Esophagus squamous epithelium (tissue), 5 donors: ENCODE measurements around the gene CYP4Z1. TPM values are rescaled to one million over a fixed set of nuclear protein-coding genes. Genes with fewer than 3 reads are reported as not detected.
"Not testable (repeated sequence)": the region's sequence is repeated elsewhere in the genome, so short reads cannot be mapped to it uniquely, and the experiment has no call there.

Experiments used
- DNase-seq: peaks from one replicate; lab custom pipeline; 2025; lab: John Stamatoyannopoulos, UW
- H3K27ac ChIP-seq, 4 donors: fragments of 200-600 bp; sonication (generic); one replicate each; pipeline ENCODE4 v1.5.1; 2016 to 2019; ENCODE audit warnings: mild to moderate bottlenecking in 1 of 4
- H3K27me3 ChIP-seq, 4 donors: fragments of 200-600 bp; sonication (generic); 1 replicate in 3 of 4; 2 replicates in 1 of 4; pipeline versions ENCODE4 v1.5.1 to v1.6.0; 2017 to 2021; ENCODE audit warnings: antibody characterized with exemption in 1 of 4
- H3K36me3 ChIP-seq, 3 donors: fragments of 200-600 bp; sonication (generic); one replicate each; pipeline ENCODE4 v1.5.1; 2016 to 2019
- H3K4me1 ChIP-seq, 3 donors: fragments of 200-600 bp; sonication (generic); one replicate each; pipeline ENCODE4 v1.5.1; 2017 to 2019
- H3K4me3 ChIP-seq, 4 donors: fragments of 200-600 bp; sonication (generic); 1 replicate in 3 of 4; 2 replicates in 1 of 4; pipeline ENCODE4 v1.5.1; 2016 to 2019; ENCODE audit warnings: mild to moderate bottlenecking in 2 of 4, moderate library complexity in 1 of 4
- H3K9me3 ChIP-seq, 3 donors: fragments of 200-600 bp; sonication (generic); one replicate each; pipeline ENCODE4 v1.5.1; 2016 to 2019
- CTCF ChIP-seq, 6 experiments: fragments of 450-650 bp in 4 of 6; fragments of 200-600 bp in 2 of 6; sonication (generic) in 2 of 6; IDR thresholded peaks; one replicate each; pipeline ENCODE4 v1.5.1; 2016 to 2019; ENCODE audit warnings: antibody characterized with exemption in 6 of 6, mild to moderate bottlenecking in 4 of 6, moderate library complexity in 4 of 6
- POLR2A ChIP-seq, 4 donors: fragments of 450-650 bp; IDR thresholded peaks; one replicate each; pipeline ENCODE4 v1.6.1; 2017; ENCODE audit warnings: antibody characterized with exemption in 4 of 4, mild to moderate bottlenecking in 4 of 4, moderate library complexity in 3 of 4
- WGBS, 2 donors: methylation state at CpG; one replicate each; pipeline ENCODE4 v1.1.5; 2018; 5-methylcytosine and 5-hydroxymethylcytosine counted together
- intact Hi-C: fragments of 100-400 bp; cut with DNase I; formaldehyde crosslinking; loops from one replicate; pipeline ENCODE4 v1.15.0; 2022
- total RNA-seq, 4 donors: library from RNA; depleted of rRNA; stranded (reverse); fragments of >200 nt; gene quantifications; one replicate each; pipeline ENCODE4 v1.1.0, GENCODE V29; 2016
- donor health status: DM: yes; HTN: yes; CAD: no.

Gene CYP4Z1
- total RNA-seq, 4 donors from 2014 or later: 0.19 to 1.5 (median 1.4) TPM

GRCh38 chr1:47157957-47158356 lies 90.9 kb downstream of the CYP4Z1 start:
- intact Hi-C loops, H3K4me1 ChIP-seq, H3K36me3 ChIP-seq, H3K9me3 ChIP-seq, H3K27ac ChIP-seq, H3K4me3 ChIP-seq, DNase-seq: not testable (repeated sequence)
- H3K27me3 ChIP-seq: peaks cover 0 to 10% (median 1%) of the 10 kb centered on the region in 4 donors
- WGBS, 2 donors: 77 to 87% methylated on average over 3 of the region's 3 CpGs

- DNase-seq: no peak
- TF ChIP-seq POLR2A (IDR thresholded peaks at IDR 0.05) (no peak), CTCF (IDR thresholded peaks at IDR 0.05) (no peak)
These were observed 93.7 kb downstream of the CYP4Z1 start for GRCh38 chr1:47160716-47161115.

GRCh38 chr1:47161298-47162040 lies 94.4 kb downstream of the CYP4Z1 start:
- no peak for DNase-seq
- intact Hi-C loops: no loop called here
- H3K4me3 ChIP-seq: no peak overlapping the region
- WGBS, 2 donors: 82 to 85% methylated on average over 4 to 5 of the region's 5 CpGs
- H3K9me3 ChIP-seq: no peaks in the 10 kb centered on the region
- H3K27ac ChIP-seq: no peak overlapping the region
- TF ChIP-seq CTCF (IDR thresholded peaks at IDR 0.05) (no peak), POLR2A (IDR thresholded peaks at IDR 0.05) (no peak)
- no peaks in the 10 kb centered on the region for H3K4me1 ChIP-seq
- H3K27me3 ChIP-seq: peaks cover 0 to 11% (median 0%) of the 10 kb centered on the region in 4 donors
- H3K36me3 ChIP-seq: no peaks in the 10 kb centered on the region

More at GRCh38 chr1:47160716-47161115, 93.7 kb downstream of the CYP4Z1 start:
- H3K27me3 ChIP-seq: peaks cover 0 to 8% (median 0%) of the 10 kb centered on the region in 4 donors
- intact Hi-C loops: no loop called here
- no peak overlapping the region for H3K27ac ChIP-seq
- H3K4me3 ChIP-seq: no peak overlapping the region
- H3K4me1 ChIP-seq: no peaks in the 10 kb centered on the region
- no peaks in the 10 kb centered on the region for H3K9me3 ChIP-seq
- H3K36me3 ChIP-seq: no peaks in the 10 kb centered on the region

- H3K9me3 ChIP-seq: no peaks in the 10 kb centered on the region
- no peak for DNase-seq
- no peak overlapping the region for H3K4me3 ChIP-seq
- no peaks in the 10 kb centered on the region for H3K4me1 ChIP-seq
- no peak overlapping the region for H3K27ac ChIP-seq
- H3K36me3 ChIP-seq: no peaks in the 10 kb centered on the region
- H3K27me3 ChIP-seq: peaks cover 0 to 12% (median 0%) of the 10 kb centered on the region in 4 donors
- intact Hi-C loops: no loop called here
- TF ChIP-seq CTCF (IDR thresholded peaks at IDR 0.05) (no peak), POLR2A (IDR thresholded peaks at IDR 0.05) (no peak)
These were observed 97.5 kb downstream of the CYP4Z1 start for GRCh38 chr1:47164552-47164951.

Other genes with a start within 250 kb of the CYP4Z1 start
- gene CYP4A11, start 125.8 kb upstream of the CYP4Z1 start, total RNA-seq: under 1 TPM in 1 of 4 donors, not detected in 3; 0.38 TPM
- gene CYP4X1, start 43.6 kb upstream of the CYP4Z1 start, total RNA-seq: 10 to 100 TPM; 16.9 to 31.0 (median 28.8) TPM
- gene CYP4A22, start 70.2 kb downstream of the CYP4Z1 start, total RNA-seq: under 1 TPM in 1 of 4 donors, not detected in 3; 0.38 TPM
- gene PDZK1IP1, start 122.8 kb downstream of the CYP4Z1 start, total RNA-seq: 100 to 1,000 TPM in 3 of 4 donors, 1 to 10 TPM in 1; 9.7 to 429 (median 312) TPM
- gene TAL1, start 165.0 kb downstream of the CYP4Z1 start, total RNA-seq: 1 to 10 TPM in 2 of 4 donors, under 1 TPM in 2; 0.45 to 3.6 (median 1.1) TPM
- gene STIL, start 246.9 kb downstream of the CYP4Z1 start, total RNA-seq: 10 to 100 TPM in 1 of 4 donors, 1 to 10 TPM in 3; 4.2 to 15.1 (median 6.8) TPM